Esophagus squamous epithelium (tissue), 5 donors: Measurements from ENCODE around the gene COPS6. TPM values are rescaled to one million over a fixed set of nuclear protein-coding genes. Genes with fewer than 3 reads are reported as not detected.

Experiments used
- DNase-seq: peaks from one replicate; lab custom pipeline; 2025; lab: John Stamatoyannopoulos, UW
- H3K27ac ChIP-seq, 4 donors: fragments of 200-600 bp; sonication (generic); one replicate each; pipeline ENCODE4 v1.5.1; 2016 to 2019; ENCODE audit warnings: mild to moderate bottlenecking in 1 of 4
- H3K27me3 ChIP-seq, 4 donors: fragments of 200-600 bp; sonication (generic); 1 replicate in 3 of 4; 2 replicates in 1 of 4; pipeline versions ENCODE4 v1.5.1 to v1.6.0; 2017 to 2021; ENCODE audit warnings: antibody characterized with exemption in 1 of 4
- H3K36me3 ChIP-seq, 3 donors: fragments of 200-600 bp; sonication (generic); one replicate each; pipeline ENCODE4 v1.5.1; 2016 to 2019
- H3K4me1 ChIP-seq, 3 donors: fragments of 200-600 bp; sonication (generic); one replicate each; pipeline ENCODE4 v1.5.1; 2017 to 2019
- H3K4me3 ChIP-seq, 4 donors: fragments of 200-600 bp; sonication (generic); 1 replicate in 3 of 4; 2 replicates in 1 of 4; pipeline ENCODE4 v1.5.1; 2016 to 2019; ENCODE audit warnings: mild to moderate bottlenecking in 2 of 4, moderate library complexity in 1 of 4
- H3K9me3 ChIP-seq, 3 donors: fragments of 200-600 bp; sonication (generic); one replicate each; pipeline ENCODE4 v1.5.1; 2016 to 2019
- POLR2A ChIP-seq, 4 donors: fragments of 450-650 bp; IDR thresholded peaks; one replicate each; pipeline ENCODE4 v1.6.1; 2017; ENCODE audit warnings: antibody characterized with exemption in 4 of 4, mild to moderate bottlenecking in 4 of 4, moderate library complexity in 3 of 4
- WGBS, 2 donors: methylation state at CpG; one replicate each; pipeline ENCODE4 v1.1.5; 2018; 5-methylcytosine and 5-hydroxymethylcytosine counted together
- intact Hi-C: fragments of 100-400 bp; cut with DNase I; formaldehyde crosslinking; loops from one replicate; pipeline ENCODE4 v1.15.0; 2022
- total RNA-seq, 4 donors: library from RNA; depleted of rRNA; stranded (reverse); fragments of >200 nt; gene quantifications; one replicate each; pipeline ENCODE4 v1.1.0, GENCODE V29; 2016
- TF ChIP-seq, protein P1 (sequence below), 6 experiments: fragments of 450-650 bp in 4 of 6; fragments of 200-600 bp in 2 of 6; sonication (generic) in 2 of 6; IDR thresholded peaks; one replicate each; pipeline ENCODE4 v1.5.1; 2016 to 2019; ENCODE audit warnings: antibody characterized with exemption in 6 of 6, mild to moderate bottlenecking in 4 of 6, moderate library complexity in 4 of 6
- donor health status: DM: yes; HTN: yes; CAD: no.

COPS6 gene
- total RNA-seq, 4 donors from 2014 or later, result 50.6 to 68.0 (median 62.2) TPM

GRCh38 chr7:100059251-100059739, 29.5 kb upstream of the COPS6 start:
- Histone ChIP-seq H3K36me3 (peaks cover 6 to 80% (median 21%) of the 10 kb centered on the region in 3 donors), H3K27me3 (no peaks in the 10 kb centered on the region), H3K9me3 (no peaks in the 10 kb centered on the region), H3K4me3 (no peak overlapping the region), H3K4me1 (peaks cover 0 to 8% (median 0%) of the 10 kb centered on the region in 3 donors), H3K27ac (no peak overlapping the region)
- DNase-seq, result no peak
- intact Hi-C loops, result no loop called here
- 83% methylated on average over 2 to 5 of the region's 5 CpGs for WGBS, 2 donors
- no peak for TF ChIP-seq POLR2A (IDR thresholded peaks at IDR 0.05)
- TF ChIP-seq, protein P1, sequence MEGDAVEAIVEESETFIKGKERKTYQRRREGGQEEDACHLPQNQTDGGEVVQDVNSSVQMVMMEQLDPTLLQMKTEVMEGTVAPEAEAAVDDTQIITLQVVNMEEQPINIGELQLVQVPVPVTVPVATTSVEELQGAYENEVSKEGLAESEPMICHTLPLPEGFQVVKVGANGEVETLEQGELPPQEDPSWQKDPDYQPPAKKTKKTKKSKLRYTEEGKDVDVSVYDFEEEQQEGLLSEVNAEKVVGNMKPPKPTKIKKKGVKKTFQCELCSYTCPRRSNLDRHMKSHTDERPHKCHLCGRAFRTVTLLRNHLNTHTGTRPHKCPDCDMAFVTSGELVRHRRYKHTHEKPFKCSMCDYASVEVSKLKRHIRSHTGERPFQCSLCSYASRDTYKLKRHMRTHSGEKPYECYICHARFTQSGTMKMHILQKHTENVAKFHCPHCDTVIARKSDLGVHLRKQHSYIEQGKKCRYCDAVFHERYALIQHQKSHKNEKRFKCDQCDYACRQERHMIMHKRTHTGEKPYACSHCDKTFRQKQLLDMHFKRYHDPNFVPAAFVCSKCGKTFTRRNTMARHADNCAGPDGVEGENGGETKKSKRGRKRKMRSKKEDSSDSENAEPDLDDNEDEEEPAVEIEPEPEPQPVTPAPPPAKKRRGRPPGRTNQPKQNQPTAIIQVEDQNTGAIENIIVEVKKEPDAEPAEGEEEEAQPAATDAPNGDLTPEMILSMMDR (IDR thresholded peaks at IDR 0.05), result no peak

- H3K9me3 ChIP-seq, result no peaks in the 10 kb centered on the region
- WGBS, 2 donors, result 91 to 92% methylated on average over 11 of the region's 11 CpGs
- H3K27ac ChIP-seq, result no peak overlapping the region
- H3K27me3 ChIP-seq, result no peaks in the 10 kb centered on the region
- TF ChIP-seq, protein P1 (IDR thresholded peaks at IDR 0.05), result no peak
- TF ChIP-seq POLR2A (IDR thresholded peaks at IDR 0.05), result no peak
- peaks cover 0 to 8% (median 0%) of the 10 kb centered on the region in 3 donors for H3K4me1 ChIP-seq
- DNase-seq, result no peak
- H3K36me3 ChIP-seq, result peaks cover 6 to 88% (median 22%) of the 10 kb centered on the region in 3 donors
- no peak overlapping the region for H3K4me3 ChIP-seq
- intact Hi-C loops, result loop anchor here (10.0 kb wide), 1 partner anchor 137 kb away; the partner anchor contains the start of gene GJC3
These were observed 27.1 kb upstream of the COPS6 start for GRCh38 chr7:100061518-100062193.

DNA sequence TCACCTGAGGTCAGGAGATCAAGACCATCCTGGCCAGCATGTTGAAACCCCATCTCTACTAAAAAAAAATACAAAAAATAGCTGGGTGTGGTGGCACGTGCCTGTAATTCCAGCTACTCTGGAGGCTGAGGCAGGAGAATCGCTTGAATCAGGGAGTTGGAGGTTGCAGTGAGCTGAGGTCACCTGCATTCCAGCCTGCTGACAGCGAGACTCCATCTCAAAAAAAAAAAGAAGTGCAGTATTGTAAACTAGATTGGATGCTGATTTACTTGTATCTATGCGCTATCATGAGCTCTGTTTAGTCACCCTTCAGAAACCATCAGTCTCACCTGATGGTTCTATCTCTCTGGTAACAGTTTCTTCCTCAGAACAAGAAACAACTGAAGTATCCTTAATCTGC, 25.4 kb upstream of the COPS6 start:
- no peak overlapping the region for H3K27ac ChIP-seq
- H3K27me3 ChIP-seq, result no peaks in the 10 kb centered on the region
- H3K4me3 ChIP-seq, result no peak overlapping the region
- no peak for DNase-seq
- intact Hi-C loops, result loop anchor here (10.0 kb wide), 1 partner anchor 139 kb away; the partner anchor contains the start of gene GJC3
- peaks cover 0 to 8% (median 0%) of the 10 kb centered on the region in 3 donors for H3K4me1 ChIP-seq
- peaks cover 0 to 81% (median 9%) of the 10 kb centered on the region in 3 donors for H3K36me3 ChIP-seq
- no peaks in the 10 kb centered on the region for H3K9me3 ChIP-seq
- WGBS, 2 donors, result 86 to 94% methylated on average over 4 of the region's 4 CpGs
- TF ChIP-seq, protein P1 (IDR thresholded peaks at IDR 0.05), result no peak
- TF ChIP-seq POLR2A (IDR thresholded peaks at IDR 0.05), result no peak

DNA sequence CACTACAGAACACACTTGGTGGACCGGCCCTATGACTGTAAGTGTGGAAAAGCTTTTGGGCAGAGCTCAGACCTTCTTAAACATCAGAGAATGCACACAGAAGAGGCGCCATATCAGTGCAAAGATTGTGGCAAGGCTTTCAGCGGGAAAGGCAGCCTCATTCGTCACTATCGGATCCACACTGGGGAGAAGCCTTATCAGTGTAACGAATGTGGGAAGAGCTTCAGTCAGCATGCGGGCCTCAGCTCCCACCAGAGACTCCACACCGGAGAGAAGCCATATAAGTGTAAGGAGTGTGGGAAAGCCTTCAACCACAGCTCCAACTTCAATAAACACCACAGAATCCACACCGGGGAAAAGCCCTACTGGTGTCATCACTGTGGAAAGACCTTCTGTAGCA, 24.6 kb upstream of the COPS6 start:
- DNase-seq, result no peak
- no peaks in the 10 kb centered on the region for H3K9me3 ChIP-seq
- H3K4me3 ChIP-seq, result no peak overlapping the region
- H3K4me1 ChIP-seq, result peaks cover 0 to 8% (median 0%) of the 10 kb centered on the region in 3 donors
- no peaks in the 10 kb centered on the region for H3K27me3 ChIP-seq
- H3K36me3 ChIP-seq, result peaks cover 0 to 81% (median 9%) of the 10 kb centered on the region in 3 donors
- WGBS, 2 donors, result 93 to 95% methylated on average over 4 to 6 of the region's 9 CpGs
- no peak overlapping the region for H3K27ac ChIP-seq
- intact Hi-C loops, result loop anchor here (10.0 kb wide), 1 partner anchor 139 kb away; the partner anchor contains the start of gene GJC3
- TF ChIP-seq, protein P1 (IDR thresholded peaks at IDR 0.05), result no peak
- TF ChIP-seq POLR2A (IDR thresholded peaks at IDR 0.05), result no peak
